GM19455 (cell line): ENCODE data around the gene TFB1M.
A peak's percentile ranks its signal among the peaks of the same experiment; 100 is the strongest.
"Not testable (repeated sequence)": the region's sequence is repeated elsewhere in the genome, so short reads cannot be mapped to it uniquely, and the experiment has no call there.

ENCODE experiments used
- ATAC-seq: cut with Tn5 transposase; IDR thresholded peaks from one replicate; pipeline ENCODE4 v1.9.1; 2021; ENCODE audit not compliant: unreplicated experiment

The TFB1M gene

GRCh38 chr6:155330133-155330734, 15.9 kb upstream of the TFB1M start:
- ATAC-seq = no peak

GRCh38 chr6:155329460-155330132, 15.3 kb upstream of the TFB1M start:
- ATAC-seq = no peak

GRCh38 chr6:155328539-155329459, 14.5 kb upstream of the TFB1M start:
- ATAC-seq = no peak

- ATAC-seq = no peak
These were observed 13.8 kb upstream of the TFB1M start for GRCh38 chr6:155328074-155328538.

GRCh38 chr6:155327326-155328073, 13.2 kb upstream of the TFB1M start:
- peak; percentile 76 for ATAC-seq

- ATAC-seq = no peak
These were observed 11.6 kb upstream of the TFB1M start for GRCh38 chr6:155325700-155326516.

- ATAC-seq = no peak
These were observed 10.7 kb upstream of the TFB1M start for GRCh38 chr6:155324993-155325392.

- no peak for ATAC-seq
These were observed 9.9 kb upstream of the TFB1M start for GRCh38 chr6:155324172-155324571.

- ATAC-seq = no peak
These were observed 5.6 kb upstream of the TFB1M start for GRCh38 chr6:155319902-155320301.

- no peak for ATAC-seq
These were observed 2.9 kb upstream of the TFB1M start for GRCh38 chr6:155317186-155317585.

- no peak for ATAC-seq
These were observed 2.1 kb upstream of the TFB1M start for GRCh38 chr6:155316419-155316818.

- ATAC-seq = no peak
These were observed 1.2 kb upstream of the TFB1M start for GRCh38 chr6:155315516-155315871.

GRCh38 chr6:155314773-155315515, 660 bp upstream of the TFB1M start:
- ATAC-seq = peak; percentile 57

- ATAC-seq = peak; percentile 18
These were observed 637 bp downstream of the TFB1M start for GRCh38 chr6:155313602-155314091.

- not testable (repeated sequence) for ATAC-seq
These were observed 1.3 kb downstream of the TFB1M start for GRCh38 chr6:155312950-155313349.

GRCh38 chr6:155311583-155311982, 2.7 kb downstream of the TFB1M start:
- no peak for ATAC-seq

GRCh38 chr6:155311086-155311485, 3.2 kb downstream of the TFB1M start:
- ATAC-seq = no peak

GRCh38 chr6:155310596-155310995, 3.7 kb downstream of the TFB1M start:
- no peak for ATAC-seq

- ATAC-seq = no peak
These were observed 5.1 kb downstream of the TFB1M start for GRCh38 chr6:155309150-155309549.
